GM06990 (cell line): ENCODE measurements around the gene FBXO24.

ENCODE experiments used
- DNase-seq: peaks from one replicate; pipeline ENCODE4 v3.0.0-alpha.2; 2011; ENCODE audit not compliant: insufficient read length; ENCODE audit errors: extremely low read depth
- H3K27me3 ChIP-seq: replicated peaks from 2 replicates; pipeline ENCODE4 v1.6.0; 2011; ENCODE audit warnings: low read length; ENCODE audit not compliant: control insufficient read depth, insufficient read depth
- H3K36me3 ChIP-seq: 2 replicates; pipeline ENCODE4 v1.5.1; 2011; ENCODE audit warnings: low read length; ENCODE audit not compliant: control insufficient read depth, insufficient read depth
- H3K4me3 ChIP-seq: replicated peaks from 2 replicates; pipeline ENCODE4 v1.5.1; 2011; ENCODE audit warnings: low read depth, mild to moderate bottlenecking, control low read depth, low read length
- CTCF ChIP-seq: IDR thresholded peaks from 2 replicates; pipeline ENCODE4 v1.5.1; 2011; ENCODE audit warnings: low read length, control low read depth, mild to moderate bottlenecking, inconsistent platforms; ENCODE audit not compliant: insufficient read depth, poor library complexity, severe bottlenecking

FBXO24 gene

GRCh38 chr7:100602889-100603725 lies 17.0 kb downstream of the FBXO24 start:
- DNase-seq, result no peak
- H3K27me3 ChIP-seq, result no peaks in the 10 kb centered on the region
- TF ChIP-seq CTCF, result no peak
- no peak overlapping the region for H3K4me3 ChIP-seq
- H3K36me3 ChIP-seq, result no peaks in the 10 kb centered on the region

- Histone ChIP-seq H3K4me3 (peak overlapping the region; percentile 54), H3K36me3 (no peaks in the 10 kb centered on the region), H3K27me3 (no peaks in the 10 kb centered on the region)
- no peak for DNase-seq
- no peak for TF ChIP-seq CTCF
Observed at GRCh38 chr7:100603726-100604027, 17.5 kb downstream of the FBXO24 start.

GRCh38 chr7:100604028-100604975 lies 18.2 kb downstream of the FBXO24 start:
- H3K27me3 ChIP-seq, result no peaks in the 10 kb centered on the region
- peak overlapping the region; percentile 66 for H3K4me3 ChIP-seq
- H3K36me3 ChIP-seq, result no peaks in the 10 kb centered on the region
- TF ChIP-seq CTCF, result peak; percentile 52
- peak; percentile 80 for DNase-seq

- TF ChIP-seq CTCF, result no peak
- H3K4me3 ChIP-seq, result peak overlapping the region; percentile 66
- no peak for DNase-seq
- H3K36me3 ChIP-seq, result no peaks in the 10 kb centered on the region
- H3K27me3 ChIP-seq, result no peaks in the 10 kb centered on the region
Observed at GRCh38 chr7:100604976-100605911, 19.1 kb downstream of the FBXO24 start.

GRCh38 chr7:100606313-100606712 lies 20.2 kb downstream of the FBXO24 start:
- no peak for TF ChIP-seq CTCF
- H3K36me3 ChIP-seq, result no peaks in the 10 kb centered on the region
- no peaks in the 10 kb centered on the region for H3K27me3 ChIP-seq
- no peak overlapping the region for H3K4me3 ChIP-seq
- DNase-seq, result no peak
